ENCODE results near the gene KY.

Gene KY

DNA sequence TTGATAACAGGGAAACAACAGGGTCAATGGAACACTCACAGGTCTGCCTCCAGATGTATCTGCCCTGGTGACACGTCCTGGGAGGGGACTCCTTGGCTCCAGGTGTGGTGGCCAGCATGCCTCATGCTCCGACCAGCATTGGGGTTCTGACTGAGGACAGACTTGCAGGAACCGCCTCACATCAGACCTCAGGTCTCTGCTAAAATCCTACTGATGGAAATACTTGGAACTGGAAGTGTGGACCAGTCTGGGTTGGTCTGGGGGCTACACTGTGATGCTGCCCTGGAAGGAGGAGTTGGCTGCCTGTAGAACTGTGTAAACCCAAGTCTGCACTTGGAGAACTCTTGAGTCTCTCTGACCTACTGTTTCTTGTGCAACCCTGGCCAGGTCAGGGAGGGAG is 17.1 kb upstream of the KY start:
- DNase-seq, result no peak

DNA sequence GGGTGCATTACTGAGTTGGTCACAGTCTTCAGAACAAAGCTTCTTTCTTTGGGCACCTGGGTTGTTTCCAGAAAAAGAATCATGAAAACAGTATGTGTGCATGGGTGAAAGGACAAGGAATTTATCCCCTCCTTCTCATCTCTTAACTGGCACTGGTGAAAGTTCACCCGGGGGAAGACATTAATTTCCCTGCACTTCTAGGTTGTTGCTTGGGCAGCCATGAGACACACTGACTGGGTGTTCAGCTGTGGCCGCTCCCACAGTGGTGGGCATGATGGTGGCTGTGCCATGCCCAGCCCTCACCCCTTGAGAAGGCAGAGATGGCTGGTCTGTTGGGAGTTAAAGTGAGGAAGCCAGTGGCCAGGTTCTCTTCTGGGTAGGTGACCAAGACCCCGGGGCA is 16.6 kb upstream of the KY start:
- no peak for DNase-seq

DNA sequence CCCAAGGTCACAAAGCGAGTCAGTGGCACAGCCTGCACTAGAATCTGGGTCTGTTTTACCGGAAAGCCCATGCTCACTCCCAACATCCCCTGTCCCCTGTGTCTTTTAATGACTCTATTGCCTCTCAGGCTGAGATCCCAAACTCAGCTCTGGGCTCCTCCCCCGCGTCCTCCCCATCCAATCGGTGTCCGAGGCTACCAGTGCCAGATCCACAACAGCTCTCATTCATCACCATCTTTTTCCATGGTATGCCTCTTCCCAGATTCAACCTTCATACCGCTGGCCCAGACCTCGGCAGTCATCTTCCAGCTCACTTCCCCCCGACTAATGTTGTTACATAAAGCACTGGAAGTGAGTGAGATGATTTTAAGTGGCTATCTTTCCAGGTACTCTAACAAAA is 16.1 kb upstream of the KY start:
- DNase-seq, result no peak

DNA sequence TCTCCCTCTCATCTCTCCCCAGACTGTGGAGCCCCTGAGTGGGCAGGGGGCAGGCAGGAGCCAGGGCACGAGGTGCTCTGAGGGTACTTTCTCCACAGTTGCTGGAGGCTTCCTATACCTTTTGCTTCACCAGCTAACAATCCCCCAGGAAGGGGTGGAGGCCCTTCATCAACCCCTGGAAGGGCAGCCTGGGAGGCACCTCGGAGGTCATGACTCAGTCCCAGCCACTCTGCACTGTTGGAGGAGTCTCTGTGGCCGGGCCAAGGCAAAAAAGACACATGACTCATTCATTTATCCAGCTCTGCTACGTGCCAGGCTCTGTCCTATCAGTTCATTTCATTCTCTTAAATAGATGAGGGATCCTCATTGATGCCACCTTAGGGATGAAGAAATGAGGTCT is 15.6 kb upstream of the KY start:
- DNase-seq, result no peak

DNA sequence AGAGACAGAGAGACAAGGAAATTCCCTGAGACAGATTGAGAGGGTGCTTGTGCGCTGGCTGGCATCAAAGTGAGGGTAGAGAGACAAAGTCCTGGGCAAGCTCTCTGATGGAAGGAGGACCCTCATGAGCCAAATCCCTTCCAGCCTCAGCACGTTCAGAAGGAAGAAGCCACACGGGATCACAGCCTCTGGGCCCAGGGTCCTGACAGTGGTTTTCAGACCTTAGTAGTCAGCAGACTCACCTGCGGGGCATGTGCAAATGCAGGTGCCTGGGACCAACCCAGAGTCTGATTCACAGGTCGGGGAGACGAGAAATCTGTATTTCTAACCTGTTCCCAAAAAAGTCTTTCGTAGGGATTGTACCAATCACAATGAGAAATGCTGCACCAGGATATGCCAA is 15.2 kb upstream of the KY start:
- DNase-seq, result no peak

DNA sequence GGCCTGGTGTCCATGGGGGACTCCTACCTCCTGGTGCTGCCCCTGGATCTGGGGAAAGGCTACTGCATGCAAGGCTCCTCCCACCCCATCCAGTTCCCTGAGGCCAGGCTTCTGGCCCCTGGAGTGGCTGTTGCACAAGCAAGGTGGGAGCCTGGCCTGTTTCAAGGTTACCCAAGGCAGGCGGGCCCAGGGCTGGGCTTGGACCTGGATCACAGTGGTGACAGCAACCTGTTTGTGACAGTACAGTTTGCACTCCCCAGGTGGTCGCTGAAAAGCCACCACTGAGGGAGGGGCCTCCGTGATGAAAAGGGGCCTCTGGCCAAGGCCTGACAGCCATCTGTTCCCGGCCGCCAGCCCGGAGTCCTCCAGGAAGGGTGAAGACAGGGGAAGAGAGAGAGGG is 14.4 kb upstream of the KY start:
- DNase-seq, result peak in 3 of 14 donors; percentile 16 to 93 (median 30)

DNA sequence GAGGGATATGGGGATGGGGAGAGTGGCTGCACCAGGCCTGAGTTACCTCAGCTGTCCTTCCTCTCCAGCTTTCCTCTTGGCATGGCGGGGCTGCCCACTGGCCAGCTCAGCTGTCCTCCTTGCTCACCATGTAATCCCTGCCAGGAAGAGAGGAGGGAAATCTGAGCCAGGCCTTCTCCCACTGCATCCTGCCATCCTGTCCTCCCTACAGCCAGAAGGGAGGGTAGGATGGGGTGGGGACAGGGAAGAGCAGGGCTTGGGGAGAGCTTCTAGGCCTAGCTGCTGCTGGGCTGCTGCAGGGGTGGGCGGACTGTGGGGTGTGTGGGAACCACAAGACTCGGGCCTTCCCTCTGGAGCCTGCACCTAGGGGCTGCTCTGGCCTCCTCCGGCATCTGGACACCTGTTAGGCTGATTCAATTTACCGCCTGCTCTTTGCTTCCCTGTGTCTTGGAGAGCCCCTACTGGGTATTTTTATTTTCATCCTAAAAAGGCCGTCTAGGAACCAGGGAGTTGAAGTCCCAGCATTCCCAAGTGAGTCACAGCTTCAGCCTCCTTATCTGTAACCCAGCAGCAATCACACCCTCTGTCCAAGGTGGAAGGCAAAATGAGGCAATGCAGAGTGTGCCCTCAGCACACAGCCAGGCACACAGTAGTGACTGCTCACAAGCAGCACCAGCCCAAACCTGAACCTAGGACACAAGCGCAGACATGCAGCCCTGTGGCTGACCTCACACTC is 13.1 kb upstream of the KY start:
- DNase-seq, result peak in 5 of 14 donors; percentile 17 to 88 (median 38)

DNA sequence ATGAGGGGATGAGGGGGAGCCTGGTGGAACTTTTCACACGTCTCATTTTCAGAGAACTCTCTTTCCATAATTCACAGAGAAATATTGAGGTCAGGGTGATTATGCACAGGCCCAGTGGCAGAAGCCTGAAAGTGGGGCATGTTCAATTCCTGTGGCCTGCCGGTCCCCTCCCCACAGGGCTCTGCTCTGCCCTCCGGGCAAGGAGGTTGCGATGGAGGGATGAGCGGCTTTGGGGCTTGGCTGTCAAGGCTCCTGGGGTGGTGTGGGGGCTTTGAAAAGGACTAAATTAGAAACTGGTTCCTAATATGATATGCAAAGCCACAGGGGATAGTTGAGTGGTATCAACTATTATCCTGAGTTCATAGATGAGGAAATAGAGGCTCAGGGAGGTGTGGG is 9.2 kb upstream of the KY start:
- DNase-seq, result no peak

DNA sequence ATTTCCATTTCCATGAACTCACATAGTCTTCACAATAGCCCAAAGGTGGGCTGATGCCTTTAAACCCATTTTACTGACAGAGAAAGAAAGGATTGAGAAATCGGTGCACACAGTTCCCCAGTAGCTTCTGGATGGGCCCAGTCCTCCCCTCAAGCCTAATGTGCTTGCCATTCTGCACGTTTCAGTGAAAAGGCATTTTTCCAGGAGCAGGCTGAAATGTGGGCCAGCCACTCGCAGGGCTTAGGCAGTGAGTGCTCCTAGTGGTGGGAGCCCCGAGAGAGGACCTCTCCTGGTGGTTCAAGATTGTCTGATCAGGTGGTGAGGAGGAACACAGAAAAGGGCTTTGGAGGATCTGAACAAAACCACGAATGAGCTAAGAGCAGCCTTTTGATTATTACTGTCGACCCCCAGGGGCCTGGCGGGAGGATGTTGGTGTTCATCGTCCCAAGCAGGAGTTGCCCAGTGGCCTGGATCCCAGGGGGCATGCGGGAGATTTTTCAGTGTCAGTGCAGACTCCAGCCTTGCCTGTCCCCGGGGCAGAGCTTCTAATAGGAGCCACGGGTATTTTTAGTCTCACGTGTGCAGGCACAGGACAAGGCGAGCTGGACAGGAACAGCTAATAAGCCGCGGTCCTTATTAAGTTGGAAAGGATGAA is 8.7 kb upstream of the KY start:
- DNase-seq, result peak in 1 of 14 donors; percentile 17

DNA sequence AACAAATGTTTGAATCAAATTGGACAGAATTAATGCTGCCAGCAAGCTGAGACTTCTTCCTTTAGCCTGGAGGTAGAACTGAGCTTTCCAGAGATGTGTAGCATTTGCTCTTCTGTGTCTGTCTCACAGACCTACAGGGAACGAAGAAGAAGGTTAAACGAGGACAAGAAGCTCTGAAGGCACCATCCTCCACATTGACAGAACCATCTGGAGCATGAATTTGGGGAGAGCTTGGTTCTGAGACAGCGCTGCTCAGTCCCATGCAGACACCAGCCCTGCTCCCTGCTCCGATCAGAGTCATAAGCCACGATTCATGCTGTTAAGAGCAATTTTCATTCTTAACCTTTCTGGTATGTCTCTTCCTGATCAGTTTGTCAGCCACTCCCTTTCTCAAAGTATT is 7.7 kb upstream of the KY start:
- peak in 1 of 14 donors; percentile 30 for DNase-seq

DNA sequence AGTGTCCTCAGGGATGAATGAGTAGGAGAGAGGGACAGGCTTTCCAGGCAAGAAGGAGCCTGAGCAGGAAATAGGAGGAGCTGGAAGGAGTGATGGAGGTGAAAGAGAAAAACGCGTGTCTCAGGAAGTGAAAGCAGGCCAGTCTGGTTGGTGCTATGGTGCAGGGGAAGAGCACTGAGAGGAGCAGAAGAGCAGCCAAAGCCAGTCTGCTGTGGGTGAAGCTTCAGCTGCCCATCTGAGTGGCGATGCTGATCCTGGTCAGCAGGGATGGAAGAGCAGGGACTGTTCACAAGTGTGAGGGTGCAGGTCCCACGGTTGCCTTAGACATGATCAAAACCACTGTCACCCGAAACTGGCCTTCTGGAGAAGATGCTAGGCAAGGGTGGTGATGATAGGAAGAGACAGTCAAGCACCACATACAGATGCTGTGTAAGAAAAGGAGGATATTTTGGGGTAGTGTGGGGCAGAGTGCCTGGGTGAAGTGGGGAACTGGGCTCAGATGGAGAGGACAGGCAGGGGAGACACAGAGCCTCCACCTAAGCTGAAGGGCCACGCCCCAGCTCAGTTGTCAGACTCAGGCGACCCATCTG is 5.5 kb upstream of the KY start:
- no peak for DNase-seq

DNA sequence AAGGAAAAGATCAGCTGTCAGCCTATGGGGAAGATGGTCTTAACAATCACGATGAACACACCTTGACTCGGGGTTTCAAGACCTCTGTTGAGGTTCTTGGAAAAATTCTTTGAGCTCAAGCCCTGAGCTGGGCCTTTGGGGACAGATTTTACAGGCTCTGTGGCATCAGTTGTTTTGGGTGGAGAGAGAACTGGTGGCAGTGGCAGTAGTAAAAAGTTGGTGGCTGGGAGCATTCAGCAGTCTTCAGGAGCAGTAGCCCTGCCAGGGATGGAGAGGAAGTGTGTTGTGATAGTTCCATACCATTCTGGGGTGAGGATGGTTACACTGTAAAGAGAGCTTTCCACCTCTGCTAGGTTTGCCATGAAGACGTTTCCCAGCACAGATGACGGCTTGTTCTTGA is 4.9 kb upstream of the KY start:
- DNase-seq, result no peak

DNA sequence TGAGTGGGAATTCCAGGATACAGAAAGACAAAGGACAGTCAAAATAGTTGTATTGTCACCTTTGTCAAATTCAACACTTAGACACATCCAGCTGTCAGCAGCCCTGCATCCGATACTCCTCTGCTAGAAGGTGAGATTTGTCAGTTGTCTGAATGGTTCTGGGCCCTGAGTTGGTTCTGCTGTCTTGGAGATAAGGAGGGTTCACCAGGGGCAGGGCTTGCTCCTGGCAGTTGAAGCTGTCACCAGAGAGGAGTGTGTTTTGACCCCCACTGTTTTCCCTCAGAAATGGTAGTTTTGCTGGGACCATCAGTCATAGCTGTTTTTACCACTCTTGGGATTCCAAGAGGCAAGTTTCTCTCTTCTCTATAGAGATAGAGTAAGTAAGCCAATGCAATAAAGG is 3.2 kb upstream of the KY start:
- no peak for DNase-seq

DNA sequence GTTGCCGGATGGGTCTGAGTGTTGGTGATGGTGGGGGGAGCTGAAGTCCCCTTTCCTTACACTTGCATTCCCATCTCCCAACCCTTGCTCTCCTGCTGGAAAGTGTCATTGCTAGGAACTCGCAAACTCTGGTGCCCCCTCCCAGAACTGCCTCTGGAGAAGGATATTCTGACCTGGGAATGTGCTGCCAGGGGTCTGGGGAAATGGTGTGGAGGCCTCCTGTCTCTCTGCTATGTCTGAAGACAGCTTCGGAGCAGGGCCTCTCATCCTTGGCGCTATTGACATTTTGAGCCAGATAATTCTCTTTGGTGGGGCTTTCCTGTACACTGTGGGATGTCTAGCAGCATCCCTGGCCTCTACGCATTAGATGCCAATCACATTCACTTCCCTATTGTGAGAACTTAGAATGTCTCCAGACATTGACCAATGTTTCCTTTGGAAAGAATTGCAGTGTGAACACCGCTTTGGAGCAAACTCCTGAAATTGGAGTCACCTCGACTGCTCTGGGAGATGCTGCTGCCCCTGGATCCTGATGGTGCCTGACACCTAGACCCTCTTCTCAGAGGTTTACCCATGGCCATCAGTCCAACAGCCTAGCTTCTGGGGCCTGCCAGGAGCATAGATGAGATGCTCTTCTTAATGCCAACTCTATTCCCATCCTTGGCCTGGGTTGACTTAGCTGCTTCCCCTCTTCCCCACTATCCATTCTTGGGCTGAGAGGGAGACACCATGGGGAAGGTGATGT is 2.2 kb upstream of the KY start:
- peak in 1 of 14 donors; percentile 5 for DNase-seq

DNA sequence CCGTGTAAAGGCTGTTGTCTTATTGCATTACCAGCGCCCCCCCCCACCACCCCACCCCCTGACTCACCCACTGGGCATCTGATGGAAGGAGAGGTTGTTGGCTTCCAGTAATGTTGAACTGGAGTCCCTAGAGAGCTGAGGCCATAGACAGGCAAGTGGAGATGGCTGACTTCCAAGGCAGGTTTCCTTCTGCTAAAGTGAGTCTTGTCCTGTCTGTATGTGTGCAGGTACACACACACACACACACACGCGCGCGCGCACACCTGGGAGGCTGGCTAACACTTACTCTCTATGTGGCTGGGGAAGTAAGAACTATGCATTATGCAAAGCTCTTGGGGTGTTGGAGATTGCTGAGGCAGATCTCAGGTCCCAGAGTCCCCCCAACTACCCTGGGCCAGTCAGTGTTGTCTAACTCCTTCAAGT is 1.6 kb upstream of the KY start:
- no peak for DNase-seq

DNA sequence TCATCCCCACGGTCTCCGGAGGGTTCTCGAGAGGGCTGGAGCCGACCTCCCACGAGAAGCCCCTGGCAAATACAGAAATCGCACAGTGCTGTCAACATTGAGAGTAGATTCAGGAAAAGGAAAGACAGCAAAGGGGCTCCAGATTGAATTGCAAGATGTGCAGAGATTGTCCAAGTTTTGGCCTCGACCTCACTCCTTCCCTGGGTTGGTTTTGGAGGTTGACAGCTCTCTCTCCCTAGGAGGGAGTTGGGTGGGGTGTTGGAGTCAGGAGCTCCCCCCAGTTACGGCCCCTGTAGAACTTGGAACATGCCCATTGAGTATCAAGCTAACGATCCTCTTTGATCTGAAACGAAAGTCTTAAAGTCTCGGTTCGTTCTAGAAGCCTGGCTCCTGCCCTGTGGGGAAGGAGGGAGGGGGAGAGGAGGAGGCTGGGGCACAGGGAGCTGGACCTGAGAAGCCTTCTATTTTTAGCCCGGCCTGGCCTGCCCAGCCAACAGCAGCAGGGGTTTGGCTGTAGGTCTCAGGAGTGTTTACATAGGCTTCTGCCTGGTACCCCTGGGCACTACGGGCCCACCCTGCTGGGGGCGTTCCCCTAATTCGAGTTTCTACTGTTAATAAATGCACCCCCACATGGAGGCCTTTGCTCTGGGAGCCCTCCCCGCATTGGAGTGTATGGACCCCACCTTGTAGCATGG is 672 bp upstream of the KY start:
- peak in 9 of 14 donors; percentile 40 to 70 (median 56) for DNase-seq

DNA sequence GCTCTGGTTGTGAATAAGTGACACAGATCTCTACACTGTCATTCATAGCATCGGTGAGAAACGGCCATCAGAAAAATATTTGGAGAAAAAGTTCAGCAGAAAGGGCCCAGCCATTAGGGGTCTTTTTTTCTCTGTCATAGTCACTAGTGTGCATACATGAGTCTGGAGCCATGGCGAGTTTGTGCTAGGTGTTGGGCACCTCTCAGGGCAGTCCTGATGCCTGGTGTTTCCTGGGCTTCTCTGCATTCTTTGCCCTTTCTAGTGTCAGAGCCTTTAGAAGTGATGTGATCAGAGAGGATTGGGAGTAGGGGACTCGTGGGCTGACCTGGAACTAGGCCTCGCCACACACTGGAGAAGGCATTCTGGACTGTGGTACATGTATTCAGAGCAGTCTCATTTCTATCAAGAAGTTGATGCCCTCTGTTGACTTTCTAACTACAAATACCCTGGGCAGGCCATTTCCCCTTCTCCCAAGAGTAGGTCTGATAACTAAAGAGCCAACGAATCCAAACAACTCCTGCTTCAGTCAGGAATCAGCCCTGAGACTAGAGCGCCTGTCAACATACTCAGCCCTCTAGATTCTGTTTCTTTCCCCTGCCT is 1.6 kb downstream of the KY start:
- DNase-seq, result no peak

DNA sequence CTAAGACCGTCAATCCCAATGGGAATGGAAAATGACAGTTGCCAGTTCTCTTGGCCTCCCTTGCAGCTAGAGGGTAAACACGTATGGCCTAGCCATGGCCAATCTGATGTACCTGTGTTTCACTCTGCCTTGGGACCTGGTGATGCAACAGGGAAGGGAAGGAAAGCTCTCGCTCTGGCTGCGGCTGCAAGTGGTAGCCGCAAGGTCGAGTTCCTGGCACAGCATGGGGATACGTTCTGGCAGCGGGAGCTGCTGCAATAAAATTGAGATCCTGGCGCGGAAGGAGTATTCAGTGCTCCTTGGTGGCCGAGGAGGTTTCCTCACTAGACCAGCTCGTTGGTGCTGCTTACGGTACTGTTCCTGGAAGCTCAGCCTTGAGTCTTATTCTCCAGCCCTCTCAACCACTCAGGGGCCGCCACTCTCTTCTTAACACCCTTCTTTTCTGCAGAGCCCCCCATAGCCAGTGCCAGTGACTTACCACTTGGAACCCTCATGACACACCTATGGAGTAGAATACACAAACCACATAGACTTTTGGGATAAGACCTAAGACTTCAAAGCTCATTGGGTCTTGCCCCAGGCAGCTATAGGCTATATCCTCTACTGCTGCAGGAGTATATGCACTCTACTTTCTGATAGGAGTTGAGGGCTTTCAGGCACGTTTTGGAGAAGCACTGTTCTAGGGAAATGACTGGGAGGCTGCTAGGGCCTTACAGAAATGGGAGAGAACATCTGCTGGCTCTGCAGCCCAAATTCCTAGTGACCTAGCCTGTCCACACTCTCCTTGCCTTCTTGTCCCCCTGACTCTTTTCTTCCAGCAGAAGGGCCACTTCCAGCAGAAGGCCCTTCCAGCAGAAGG is 2.7 kb downstream of the KY start:
- DNase-seq, result no peak

DNA sequence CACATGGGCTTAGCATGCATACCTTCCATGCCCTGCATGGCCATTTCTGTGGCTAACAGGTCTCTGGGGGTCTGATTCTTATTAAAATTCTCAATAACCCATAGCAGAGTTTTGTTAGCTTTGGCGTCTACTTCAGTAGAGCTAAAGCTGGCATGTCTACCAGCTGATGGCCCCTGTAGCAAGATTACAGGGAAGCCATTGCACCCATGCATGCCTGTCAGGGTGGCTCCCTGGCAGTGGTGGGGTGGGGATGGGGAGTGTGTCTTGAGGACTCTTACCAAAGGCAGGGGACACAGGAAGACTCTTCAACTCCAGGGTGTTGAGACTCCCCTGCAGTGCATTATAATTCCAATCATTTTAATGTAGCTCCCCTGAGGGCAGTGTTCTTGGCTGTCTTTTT is 4.7 kb downstream of the KY start:
- DNase-seq, result no peak

DNA sequence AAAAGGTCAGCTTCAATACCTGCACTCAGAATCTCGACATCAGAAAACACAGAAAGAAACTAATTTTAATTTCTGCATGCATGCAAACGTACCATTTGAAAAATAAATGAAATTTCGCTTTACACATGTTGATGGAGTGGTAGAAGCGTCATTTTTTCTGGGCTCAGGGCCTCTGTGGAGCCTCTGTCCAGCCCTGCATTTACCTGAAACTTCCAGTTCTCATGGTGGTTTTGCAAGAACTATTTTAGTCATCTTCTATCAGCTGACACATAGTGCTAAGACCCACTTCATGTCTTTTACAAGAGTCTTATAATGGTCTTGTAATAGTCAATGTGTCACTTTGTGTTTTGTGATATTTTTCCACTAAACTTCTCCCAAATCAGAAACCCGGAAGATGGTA is 5.3 kb downstream of the KY start:
- DNase-seq, result no peak

Measured in C1 segment of cervical spinal cord (tissue), 14 donors.